Measurements from ENCODE around the gene SLC27A4. TPM values are rescaled to one million over a fixed set of nuclear protein-coding genes. Genes with fewer than 3 reads are reported as not detected.

The SLC27A4 gene
- total RNA-seq: 32.6 and 38.4 TPM in 2 replicates

GRCh38 chr9:128339761-128340690 is at the start of gene SLC27A4:
TSS of gene SLC27A4 (plus strand) at chr9:128340527. CDS start at chr9:128343133, 2,606 bp downstream.

GRCh38 chr9:128322404-128323211 is 17.7 kb upstream of the SLC27A4 start, which contains the start of the genes COQ4 and TRUB2:
TSS of gene COQ4 (plus strand) at chr9:128322839. CDS start at chr9:128322859, 20 bp downstream.
TSS of gene TRUB2 (minus strand) at chr9:128322447. CDS start at chr9:128322408, 39 bp downstream.

GRCh38 chr9:128370752-128371629 is 30.7 kb downstream of the SLC27A4 start, which contains the start of gene URM1:
TSS of gene URM1 (plus strand) at chr9:128371374. CDS start at chr9:128371381, 7 bp downstream.

Other genes starting within 250 kb of the SLC27A4 start
- gene PTGES2, start 212.8 kb upstream of the SLC27A4 start, total RNA-seq: 60.0 and 75.4 TPM in 2 replicates
- gene LCN2, start 191.1 kb upstream of the SLC27A4 start, total RNA-seq: 8.8 and 22.4 TPM in 2 replicates
- 223 and 319 TPM in 2 replicates for gene BBLN, start 180.3 kb upstream of the SLC27A4 start, total RNA-seq
- 48.4 and 49.0 TPM in 2 replicates for gene CIZ1, start 149.0 kb upstream of the SLC27A4 start, total RNA-seq
- 0.16 and 0.27 TPM in 2 replicates for gene DNM1, start 137.1 kb upstream of the SLC27A4 start, total RNA-seq
- gene GOLGA2, start 64.5 kb upstream of the SLC27A4 start, total RNA-seq: 59.2 and 71.3 TPM in 2 replicates
- 27.8 and 38.7 TPM in 2 replicates for gene SWI5, start 64.3 kb upstream of the SLC27A4 start, total RNA-seq
- gene TRUB2, start 18.1 kb upstream of the SLC27A4 start, total RNA-seq: 15.0 and 22.2 TPM in 2 replicates
- gene COQ4, start 17.7 kb upstream of the SLC27A4 start, total RNA-seq: 37.6 and 50.8 TPM in 2 replicates
- 23.8 and 28.3 TPM in 2 replicates for gene URM1, start 30.8 kb downstream of the SLC27A4 start, total RNA-seq
- gene CERCAM, start 80.3 kb downstream of the SLC27A4 start, total RNA-seq: 29.6 and 69.9 TPM in 2 replicates
- gene ODF2, start 115.5 kb downstream of the SLC27A4 start, total RNA-seq: 26.6 and 44.8 TPM in 2 replicates
- 22.0 and 28.9 TPM in 2 replicates for gene GLE1, start 164.2 kb downstream of the SLC27A4 start, total RNA-seq
- gene SPTAN1, start 212.1 kb downstream of the SLC27A4 start, total RNA-seq: 89.6 and 124 TPM in 2 replicates

Data from hair follicular keratinocyte (primary cell).